ENCODE measurements around the gene GABBR2.

DNA sequence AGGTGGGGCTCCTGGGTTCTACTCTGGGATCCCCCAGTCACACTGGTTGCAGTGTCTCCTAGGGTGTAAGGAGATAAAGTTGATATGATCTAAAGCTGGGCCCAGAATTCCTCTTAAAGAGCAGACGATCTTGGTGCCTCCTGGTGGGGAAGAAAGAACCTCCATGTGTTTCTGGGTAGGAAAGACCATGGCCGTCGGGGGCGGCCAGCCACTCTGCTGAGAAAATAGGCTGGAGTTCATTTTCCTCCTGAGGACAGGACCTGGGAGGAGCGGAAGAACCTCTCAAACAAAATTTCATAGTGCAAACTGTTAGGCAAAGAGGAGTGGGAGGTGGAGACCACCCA is 289.5 kb downstream of the GABBR2 start:
- 0 out of 4 replicates have a peak, but pooled peaks of 1 of the 2 experiments have one; percentile 6 for TF ChIP-seq CTCF (conservative IDR thresholded peaks at IDR 0.05; ENCODE audit: low read depth in 2 of 2)
- TF ChIP-seq, protein P1, sequence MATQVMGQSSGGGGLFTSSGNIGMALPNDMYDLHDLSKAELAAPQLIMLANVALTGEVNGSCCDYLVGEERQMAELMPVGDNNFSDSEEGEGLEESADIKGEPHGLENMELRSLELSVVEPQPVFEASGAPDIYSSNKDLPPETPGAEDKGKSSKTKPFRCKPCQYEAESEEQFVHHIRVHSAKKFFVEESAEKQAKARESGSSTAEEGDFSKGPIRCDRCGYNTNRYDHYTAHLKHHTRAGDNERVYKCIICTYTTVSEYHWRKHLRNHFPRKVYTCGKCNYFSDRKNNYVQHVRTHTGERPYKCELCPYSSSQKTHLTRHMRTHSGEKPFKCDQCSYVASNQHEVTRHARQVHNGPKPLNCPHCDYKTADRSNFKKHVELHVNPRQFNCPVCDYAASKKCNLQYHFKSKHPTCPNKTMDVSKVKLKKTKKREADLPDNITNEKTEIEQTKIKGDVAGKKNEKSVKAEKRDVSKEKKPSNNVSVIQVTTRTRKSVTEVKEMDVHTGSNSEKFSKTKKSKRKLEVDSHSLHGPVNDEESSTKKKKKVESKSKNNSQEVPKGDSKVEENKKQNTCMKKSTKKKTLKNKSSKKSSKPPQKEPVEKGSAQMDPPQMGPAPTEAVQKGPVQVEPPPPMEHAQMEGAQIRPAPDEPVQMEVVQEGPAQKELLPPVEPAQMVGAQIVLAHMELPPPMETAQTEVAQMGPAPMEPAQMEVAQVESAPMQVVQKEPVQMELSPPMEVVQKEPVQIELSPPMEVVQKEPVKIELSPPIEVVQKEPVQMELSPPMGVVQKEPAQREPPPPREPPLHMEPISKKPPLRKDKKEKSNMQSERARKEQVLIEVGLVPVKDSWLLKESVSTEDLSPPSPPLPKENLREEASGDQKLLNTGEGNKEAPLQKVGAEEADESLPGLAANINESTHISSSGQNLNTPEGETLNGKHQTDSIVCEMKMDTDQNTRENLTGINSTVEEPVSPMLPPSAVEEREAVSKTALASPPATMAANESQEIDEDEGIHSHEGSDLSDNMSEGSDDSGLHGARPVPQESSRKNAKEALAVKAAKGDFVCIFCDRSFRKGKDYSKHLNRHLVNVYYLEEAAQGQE (IDR thresholded peaks at IDR 0.05; ENCODE audit: unreplicated experiment) = no peak
- TF ChIP-seq POLR2AphosphoS5 (IDR thresholded peaks at IDR 0.05; ENCODE audit: low read depth) = no peak
- no peak for TF ChIP-seq EZH2 (IDR thresholded peaks at IDR 0.05; ENCODE audit: low read depth, unreplicated experiment)
- TF ChIP-seq NANOG (IDR thresholded peaks at IDR 0.05; ENCODE audit: borderline replicate concordance) = no peak
- no peak for TF ChIP-seq JUNB (IDR thresholded peaks at IDR 0.05; ENCODE audit: unreplicated experiment)
- TF ChIP-seq, protein P2, sequence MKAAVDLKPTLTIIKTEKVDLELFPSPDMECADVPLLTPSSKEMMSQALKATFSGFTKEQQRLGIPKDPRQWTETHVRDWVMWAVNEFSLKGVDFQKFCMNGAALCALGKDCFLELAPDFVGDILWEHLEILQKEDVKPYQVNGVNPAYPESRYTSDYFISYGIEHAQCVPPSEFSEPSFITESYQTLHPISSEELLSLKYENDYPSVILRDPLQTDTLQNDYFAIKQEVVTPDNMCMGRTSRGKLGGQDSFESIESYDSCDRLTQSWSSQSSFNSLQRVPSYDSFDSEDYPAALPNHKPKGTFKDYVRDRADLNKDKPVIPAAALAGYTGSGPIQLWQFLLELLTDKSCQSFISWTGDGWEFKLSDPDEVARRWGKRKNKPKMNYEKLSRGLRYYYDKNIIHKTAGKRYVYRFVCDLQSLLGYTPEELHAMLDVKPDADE (IDR thresholded peaks at IDR 0.05) = no peak
- no peak for TF ChIP-seq ZNF114 (CRISPR knock-in tag; IDR thresholded peaks at IDR 0.05)
- no peak for TF ChIP-seq ZNF331 (CRISPR knock-in tag; IDR thresholded peaks at IDR 0.05; ENCODE audit: low read depth)
- no peak for TF ChIP-seq EZH2phosphoT487 (IDR thresholded peaks at IDR 0.05; ENCODE audit: unreplicated experiment)
- no peak for TF ChIP-seq CREB1 (CRISPR knock-in tag; IDR thresholded peaks at IDR 0.05; ENCODE audit: low read depth)
- no peak for TF ChIP-seq STAT1 (IDR thresholded peaks at IDR 0.05; ENCODE audit: unreplicated experiment)

All from GM23338 (cell line).